ENCODE results near the gene PRR12. TPM values are rescaled to one million over a fixed set of nuclear protein-coding genes. Genes with fewer than 3 reads are reported as not detected.

The PRR12 gene
- total RNA-seq, 4 donors from 2014 or later = 19.6 to 53.1 (median 24.5) TPM

- DNase-seq (ENCODE audit: low spot score in 2 of 2) = no peak
- intact Hi-C loops (cut with DNase I; ENCODE audit: low total_unique reads) = loop anchor here (5.0 kb wide), 1 partner anchor 42 kb away; no protein-coding TSS in a partner anchor
- 91 to 95% methylated on average over 13 to 28 of the region's 35 CpGs for WGBS, 2 donors
- no peak overlapping the region for H3K4me3 ChIP-seq (ENCODE audit: low read depth, poor library complexity, severe bottlenecking)
- no peak for TF ChIP-seq POLR2A (IDR thresholded peaks at IDR 0.05)
- no peak for TF ChIP-seq CTCF (IDR thresholded peaks at IDR 0.05)
These were observed 4.2 kb downstream of the PRR12 start for GRCh38 chr19:49594993-49595818.

GRCh38 chr19:49595819-49596404 is 4.9 kb downstream of the PRR12 start:
- intact Hi-C loops (cut with DNase I; ENCODE audit: low total_unique reads) = no loop called here
- no peak overlapping the region for H3K4me3 ChIP-seq (ENCODE audit: low read depth, poor library complexity, severe bottlenecking)

GRCh38 chr19:49596407-49596806 is 5.4 kb downstream of the PRR12 start:
- intact Hi-C loops (cut with DNase I; ENCODE audit: low total_unique reads) = no loop called here
- 91 to 95% methylated on average over 10 to 11 of the region's 15 CpGs for WGBS, 2 donors
- no peak overlapping the region for H3K4me3 ChIP-seq (ENCODE audit: low read depth, poor library complexity, severe bottlenecking)
- TF ChIP-seq POLR2A (IDR thresholded peaks at IDR 0.05) (no peak), CTCF (IDR thresholded peaks at IDR 0.05) (no peak)
- no peak for DNase-seq (ENCODE audit: low spot score in 2 of 2)

More at GRCh38 chr19:49595819-49596404, 4.9 kb downstream of the PRR12 start:
- no peak for DNase-seq (ENCODE audit: low spot score in 2 of 2)
- TF ChIP-seq CTCF (IDR thresholded peaks at IDR 0.05) (no peak), POLR2A (IDR thresholded peaks at IDR 0.05) (no peak)
- 92 to 93% methylated on average over 29 to 32 of the region's 32 CpGs for WGBS, 2 donors

GRCh38 chr19:49596954-49597702 is 6.1 kb downstream of the PRR12 start:
- DNase-seq (ENCODE audit: low spot score in 2 of 2) = no peak
- 95 to 96% methylated on average over 50 to 53 of the region's 65 CpGs for WGBS, 2 donors
- intact Hi-C loops (cut with DNase I; ENCODE audit: low total_unique reads) = no loop called here
- no peak overlapping the region for H3K4me3 ChIP-seq (ENCODE audit: low read depth, poor library complexity, severe bottlenecking)
- TF ChIP-seq CTCF (IDR thresholded peaks at IDR 0.05) (no peak), POLR2A (IDR thresholded peaks at IDR 0.05) (no peak)

- DNase-seq (ENCODE audit: low spot score in 2 of 2) = no peak
- H3K4me3 ChIP-seq (ENCODE audit: low read depth, poor library complexity, severe bottlenecking) = no peak overlapping the region
- no peak for TF ChIP-seq POLR2A (IDR thresholded peaks at IDR 0.05)
- 93 to 95% methylated on average over 29 of the region's 29 CpGs for WGBS, 2 donors
- intact Hi-C loops (cut with DNase I; ENCODE audit: low total_unique reads) = no loop called here
These were observed 6.7 kb downstream of the PRR12 start for GRCh38 chr19:49597703-49597974.
